GM21423 (cell line): ENCODE data around the gene CTAGE9.
"Not testable (repeated sequence)": the region's sequence is repeated elsewhere in the genome, so short reads cannot be mapped to it uniquely, and the experiment has no call there.

Source experiments
- ATAC-seq: cut with Tn5 transposase; IDR thresholded peaks from one replicate; pipeline ENCODE4 v1.9.1; 2021; ENCODE audit warnings: mild to moderate bottlenecking, moderate library complexity; ENCODE audit not compliant: unreplicated experiment

Gene CTAGE9

GRCh38 chr6:131710917-131711316 is at the start of gene CTAGE9:
CTAGE9 (minus strand) TSS chr6:131711017; CDS start chr6:131711017, 0 bp downstream.
- not testable (repeated sequence) for ATAC-seq

- no peak for ATAC-seq
These were observed 48.1 kb upstream of the CTAGE9 start for GRCh38 chr6:131758920-131759319.

GRCh38 chr6:131756039-131756438 is 45.2 kb upstream of the CTAGE9 start:
- no peak for ATAC-seq

DNA sequence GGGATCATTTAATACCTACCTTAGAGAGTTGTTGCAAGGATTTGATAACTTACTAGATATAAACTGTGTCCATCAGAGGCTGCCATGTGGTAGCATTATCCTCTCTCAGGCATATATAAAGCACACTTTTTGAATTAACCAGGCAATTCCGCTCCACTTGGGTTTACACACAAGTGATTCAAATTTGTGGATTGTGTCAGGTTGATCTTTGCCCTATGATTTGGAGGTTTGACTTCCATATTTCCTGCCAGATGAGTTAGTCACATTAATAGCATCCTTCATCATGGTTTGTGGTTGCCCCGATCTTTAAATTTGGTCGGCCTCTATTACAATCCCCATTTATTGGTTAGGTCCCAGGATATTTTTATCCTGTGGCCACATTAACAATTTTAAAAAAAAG is 44.8 kb upstream of the CTAGE9 start:
- ATAC-seq = no peak

DNA sequence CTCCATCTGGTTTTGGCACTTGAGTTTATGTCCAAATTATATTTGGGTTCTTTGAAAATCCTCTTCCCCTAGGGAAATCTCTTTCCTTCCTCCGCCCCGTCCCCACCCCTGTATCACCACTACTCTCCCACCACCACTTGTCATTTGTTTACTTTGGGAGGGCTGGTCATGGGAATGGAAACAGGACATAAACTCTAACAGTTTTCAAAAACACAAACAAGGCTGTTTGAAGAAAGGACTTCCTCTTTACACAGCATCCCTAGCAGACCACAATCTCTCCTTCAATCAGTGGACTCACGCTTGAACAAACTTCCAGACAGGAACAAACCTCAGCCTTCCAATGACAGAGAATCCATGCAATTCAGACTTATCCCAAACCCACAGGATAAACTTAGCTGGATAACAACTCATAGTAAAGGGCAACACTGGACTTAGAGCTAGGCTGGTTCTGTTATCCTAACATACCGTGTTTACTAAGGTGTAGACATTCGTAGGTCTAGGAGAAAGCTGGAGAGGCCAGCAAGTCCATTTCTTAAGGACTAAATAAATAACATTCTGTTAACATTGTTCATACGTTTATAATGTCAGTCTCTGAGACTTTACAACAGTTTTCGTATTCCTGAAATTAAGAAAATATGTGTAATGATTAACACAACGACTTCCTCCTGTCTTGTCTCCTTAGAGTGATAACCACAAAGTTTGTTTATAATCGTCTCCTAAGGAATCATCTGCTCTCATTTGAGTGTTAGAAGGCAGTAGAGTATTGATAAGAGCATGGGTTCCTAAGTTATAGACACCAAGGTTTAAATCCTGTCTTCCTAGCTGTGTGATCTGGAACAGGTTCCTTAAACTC is 44.1 kb upstream of the CTAGE9 start:
- no peak for ATAC-seq

DNA sequence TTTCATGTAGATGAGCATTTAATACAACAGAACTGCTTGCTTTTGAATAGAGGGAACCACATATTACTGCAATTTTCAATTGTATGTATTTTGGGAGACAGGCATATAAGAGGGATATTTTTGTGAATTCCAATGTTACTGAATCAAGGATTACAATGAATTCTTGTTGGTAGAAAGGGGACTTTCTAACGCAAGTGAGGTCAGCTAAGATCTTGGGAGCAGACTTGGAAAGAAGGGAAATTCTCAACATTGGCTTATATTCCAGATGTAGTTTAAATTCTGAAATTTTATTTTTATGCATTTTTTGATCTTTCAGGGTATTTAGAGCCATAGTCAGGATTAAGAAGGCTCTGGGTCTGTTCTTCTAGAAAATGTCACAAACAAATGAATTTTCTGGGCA is 43.3 kb upstream of the CTAGE9 start:
- ATAC-seq = no peak

GRCh38 chr6:131751012-131751715 is 40.3 kb upstream of the CTAGE9 start:
- not testable (repeated sequence) for ATAC-seq

GRCh38 chr6:131749023-131749422 is 38.2 kb upstream of the CTAGE9 start:
- no peak for ATAC-seq

GRCh38 chr6:131747821-131748353 is 37.1 kb upstream of the CTAGE9 start:
- no peak for ATAC-seq

DNA sequence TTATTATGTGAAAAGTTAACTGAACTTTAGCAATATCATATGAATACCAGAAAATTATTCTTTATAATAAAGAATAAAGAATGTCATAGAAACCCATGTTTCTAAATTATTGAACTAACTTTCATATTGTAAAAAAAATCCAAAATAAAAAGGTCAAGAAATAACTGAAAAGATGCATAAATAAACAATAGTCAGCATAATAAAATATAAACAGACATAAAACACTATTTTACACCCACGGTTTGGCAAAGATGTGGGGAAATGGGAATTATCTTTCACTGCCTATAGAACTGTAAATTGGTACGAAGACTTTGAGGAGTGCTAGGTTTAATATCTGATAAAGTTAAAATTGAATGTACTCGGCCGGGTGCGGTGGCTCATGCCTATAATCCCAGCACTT is 34.7 kb upstream of the CTAGE9 start:
- no peak for ATAC-seq

DNA sequence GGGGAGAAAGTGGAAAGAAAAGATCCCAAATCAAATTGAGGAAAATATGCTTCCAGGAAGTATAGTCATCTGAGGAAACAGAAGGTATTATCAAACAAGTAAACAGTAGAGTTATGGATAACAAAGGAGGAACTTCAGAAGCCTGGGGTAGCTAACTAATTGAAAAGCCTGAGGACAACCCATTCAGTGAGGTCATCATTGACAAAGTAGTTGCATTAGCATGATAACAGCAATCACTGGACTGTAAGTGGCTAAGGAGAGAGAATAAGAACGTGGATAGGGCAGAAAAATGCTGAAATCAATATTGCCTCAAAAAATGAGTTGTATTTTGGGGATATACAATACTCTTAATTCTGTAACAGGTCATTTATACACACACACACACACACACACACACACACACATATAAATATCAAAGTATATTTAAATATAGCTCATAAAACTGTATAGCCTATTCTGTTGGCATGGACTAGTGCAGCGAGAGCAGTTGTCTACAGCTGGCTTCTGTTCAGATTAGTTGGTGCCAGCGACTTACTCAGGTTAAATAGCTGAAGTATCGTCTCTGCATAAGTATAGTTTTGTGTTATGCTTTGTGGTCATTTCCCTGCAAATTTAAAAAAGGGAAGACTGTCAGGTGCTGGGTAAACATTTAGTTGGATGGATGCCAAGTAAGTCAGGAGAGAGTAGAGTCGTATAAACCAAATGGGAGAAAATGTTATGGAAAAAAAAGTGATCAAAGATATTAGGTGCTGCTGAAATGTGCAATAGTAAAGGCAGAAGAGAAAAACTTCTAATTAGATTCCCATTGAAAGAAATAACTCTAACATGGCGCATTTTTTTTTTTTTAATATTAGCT is 33.8 kb upstream of the CTAGE9 start:
- ATAC-seq = no peak

DNA sequence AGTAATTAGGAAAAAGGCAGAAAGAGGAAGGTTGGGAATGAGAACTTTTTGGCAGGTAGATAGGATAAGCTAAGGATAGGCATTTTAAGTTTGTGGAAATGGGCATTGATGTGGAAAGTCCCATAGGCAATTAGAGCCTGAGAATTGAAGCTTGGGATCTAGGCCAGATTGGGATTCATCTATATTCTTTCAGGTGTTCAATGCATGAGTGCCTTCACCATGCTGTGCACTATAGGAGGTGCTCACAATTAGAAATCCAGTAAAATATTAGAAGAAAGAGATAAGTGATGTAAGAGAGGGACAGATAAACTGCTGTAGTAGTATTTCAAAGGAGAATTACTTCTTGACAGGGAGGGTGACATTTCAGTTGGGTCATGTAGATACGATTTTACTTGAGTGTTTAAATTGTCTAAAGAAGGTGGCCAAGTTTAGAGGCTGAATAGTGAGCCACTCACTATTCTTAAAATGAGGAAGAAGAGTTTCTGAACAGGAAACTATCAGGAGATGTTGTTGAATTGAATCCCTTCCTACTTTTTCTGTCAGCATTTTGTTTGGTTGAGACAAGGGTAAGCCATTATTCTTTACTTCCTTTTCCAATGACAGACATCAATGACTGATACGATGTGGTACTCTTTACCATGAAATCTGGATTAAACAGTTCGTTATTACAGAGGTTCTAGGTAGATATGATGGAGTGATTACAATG is 31.0 kb upstream of the CTAGE9 start:
- ATAC-seq = no peak

DNA sequence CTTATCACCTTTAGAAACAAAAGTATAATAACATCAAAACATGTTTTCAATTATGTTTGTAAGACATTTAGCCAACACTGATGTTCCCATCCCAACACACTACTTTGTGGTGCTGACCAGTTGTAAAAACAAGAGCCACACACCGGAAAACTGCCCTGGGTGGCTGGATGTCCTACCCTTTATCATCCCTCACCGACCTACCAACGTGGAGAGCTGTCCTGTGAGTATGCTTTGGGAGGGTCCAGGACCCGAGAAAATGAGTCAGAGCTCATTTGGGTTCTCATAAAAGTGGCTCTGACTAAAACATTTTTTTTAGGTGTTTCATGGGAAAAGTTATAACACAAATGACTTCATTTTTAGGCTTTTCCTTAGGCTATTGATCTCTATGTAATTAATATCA is 29.3 kb upstream of the CTAGE9 start:
- no peak for ATAC-seq

DNA sequence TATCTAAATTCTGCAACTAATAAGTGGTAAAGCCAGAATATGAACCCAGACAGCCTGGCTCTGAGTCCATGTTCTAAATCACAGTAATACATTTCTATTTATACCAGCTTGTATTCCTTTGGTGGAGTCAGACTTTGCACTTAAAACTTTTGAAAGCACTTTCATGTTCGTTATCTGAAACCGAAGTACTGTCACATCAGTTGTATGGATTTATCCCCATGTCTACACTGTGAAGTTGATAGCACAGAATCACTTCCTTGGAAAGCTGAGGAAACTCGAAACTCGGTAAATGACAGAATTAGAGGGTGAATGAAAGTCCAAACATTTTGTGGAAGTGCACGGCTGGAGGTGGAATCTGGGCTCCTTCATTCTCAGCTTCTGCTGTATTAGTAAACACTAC is 28.3 kb upstream of the CTAGE9 start:
- no peak for ATAC-seq

DNA sequence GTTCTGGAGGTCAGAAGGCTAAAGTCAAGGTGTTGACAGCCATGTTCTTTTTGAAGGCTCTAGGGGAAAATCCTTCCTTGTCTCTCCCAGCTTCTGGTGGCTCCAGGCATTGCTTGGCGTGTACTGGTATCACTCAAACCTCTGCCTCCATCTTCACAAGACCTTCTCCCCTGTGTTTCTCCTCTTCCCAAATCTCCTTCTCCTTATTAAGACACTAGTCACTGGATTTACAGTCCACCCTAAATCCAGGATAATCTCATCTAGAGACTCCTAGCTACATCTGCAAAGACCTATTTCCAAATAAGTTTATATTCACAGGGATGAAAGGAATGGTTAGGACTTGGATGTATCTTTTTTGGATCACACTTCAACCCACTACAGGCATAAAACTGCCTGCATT is 26.0 kb upstream of the CTAGE9 start:
- ATAC-seq = no peak

- ATAC-seq = no peak
These were observed 25.3 kb upstream of the CTAGE9 start for GRCh38 chr6:131736003-131736596.

DNA sequence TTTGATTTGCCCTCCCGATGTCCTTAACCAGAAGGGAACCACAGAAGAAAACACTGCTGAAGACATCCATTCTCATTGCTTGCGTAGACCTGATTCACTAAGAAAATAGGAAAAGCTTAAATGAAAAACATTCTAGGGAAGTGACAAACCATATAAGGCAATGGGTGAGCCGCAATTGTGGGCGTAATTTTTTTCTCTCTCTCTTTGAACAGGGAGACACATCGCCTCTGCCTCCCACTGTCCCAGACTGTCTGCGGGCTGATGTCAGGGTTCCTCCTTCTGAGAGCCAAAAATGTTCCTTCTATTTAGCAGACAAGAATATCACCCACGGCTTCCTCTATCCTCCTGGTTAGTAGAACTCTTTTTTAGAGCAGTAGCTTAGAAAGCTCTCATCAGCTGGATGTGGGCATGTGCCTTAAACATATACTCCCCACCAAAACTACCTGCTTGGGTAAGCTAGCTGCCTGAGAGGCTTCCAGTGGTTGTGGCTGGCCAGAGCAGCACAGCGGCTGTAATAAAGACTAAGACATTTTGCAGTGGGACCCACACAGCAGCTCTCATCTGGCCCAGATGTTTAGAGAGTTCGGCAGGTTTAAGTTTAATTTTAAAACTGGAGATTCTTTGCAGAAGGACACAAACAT is 22.7 kb upstream of the CTAGE9 start:
- ATAC-seq = no peak

DNA sequence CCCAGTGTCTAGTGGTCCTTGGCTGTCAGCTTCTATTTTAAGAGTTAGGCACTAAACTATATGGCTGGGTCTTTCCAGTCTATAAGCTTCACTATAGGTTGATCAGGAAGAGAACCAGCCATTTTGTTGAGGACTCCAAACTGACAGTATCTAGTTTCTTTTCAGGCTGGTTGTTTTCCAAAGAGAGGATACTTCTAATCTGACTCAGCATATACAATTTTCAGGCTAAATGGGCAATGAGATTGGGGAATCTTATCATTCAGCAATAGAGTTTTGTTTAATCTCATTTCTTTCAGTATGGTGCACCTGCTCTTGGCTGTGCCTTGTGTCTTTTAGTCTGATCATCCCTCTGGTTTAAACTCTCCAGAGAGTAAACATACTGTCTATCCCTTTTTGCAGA is 20.4 kb upstream of the CTAGE9 start:
- no peak for ATAC-seq

DNA sequence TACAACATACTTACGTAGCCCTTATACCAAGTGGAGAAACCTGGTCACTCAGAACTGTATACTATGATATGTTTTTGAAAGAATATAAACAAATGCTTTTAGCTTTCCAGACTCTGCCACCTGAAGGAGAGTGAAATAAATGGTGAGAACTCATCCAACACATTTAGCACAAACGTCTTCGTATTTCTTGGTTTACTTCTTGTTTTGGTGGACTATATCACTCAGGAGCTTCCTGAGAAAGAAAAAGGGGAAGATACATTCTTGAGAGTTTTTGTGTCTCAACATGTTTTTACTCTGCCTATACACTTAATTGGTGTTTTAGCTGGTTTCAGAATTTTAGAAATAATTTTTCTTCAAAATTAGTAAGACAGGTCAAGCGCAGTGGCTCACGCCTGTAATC is 19.4 kb upstream of the CTAGE9 start:
- no peak for ATAC-seq

DNA sequence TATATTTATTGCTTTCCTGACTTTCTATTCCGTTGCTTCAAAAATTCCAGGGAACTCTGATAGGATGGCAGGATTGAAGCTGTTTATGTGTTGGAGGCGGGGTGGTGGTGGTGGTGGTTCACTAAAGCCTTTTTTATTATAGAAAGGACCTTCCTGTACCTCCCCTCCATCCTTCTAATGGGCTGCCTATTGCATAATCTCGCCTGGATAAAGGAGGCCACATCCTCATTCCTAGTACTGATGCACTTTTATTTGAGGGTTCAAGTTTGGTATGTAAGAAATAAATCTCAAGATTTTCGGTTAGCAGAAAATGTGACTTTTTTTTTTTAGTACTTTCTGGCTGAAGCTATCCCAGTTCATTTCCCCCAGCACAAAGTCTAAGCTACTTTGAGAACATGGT is 18.7 kb upstream of the CTAGE9 start:
- ATAC-seq = no peak
